Stimulated activated naive CD8-positive, alpha-beta T cell treated with anti-CD3 and anti-CD28 coated beads, Interleukin-15, amount 100 ng/mL, for 72 hours (primary cell): ENCODE results near the gene MBNL2.

ENCODE experiments used
- ATAC-seq: fragments of 150-1000 bp; cut with Tn5 transposase; 2 replicates; pipeline ENCODE4 v1.10.0; 2021; ENCODE audit warnings: mild to moderate bottlenecking, moderate library complexity
- DNase-seq, 2 donors: peaks; one replicate each; pipeline ENCODE4 v3.0.0; 2021 to 2022
- H3K27ac Mint-ChIP-seq, 2 donors: one replicate each; pipeline ENCODE4 v1.8.0; 2022; ENCODE audit warnings: mild to moderate bottlenecking in 2 of 2, mixed read lengths in 2 of 2, moderate library complexity in 2 of 2
- H3K27me3 Mint-ChIP-seq: one replicate; pipeline ENCODE4 v1.8.0; 2022; ENCODE audit warnings: mixed read lengths
- H3K4me1 Mint-ChIP-seq: one replicate; pipeline ENCODE4 v1.8.0; 2022; ENCODE audit warnings: mild to moderate bottlenecking, mixed read lengths
- H3K4me3 Mint-ChIP-seq, 2 donors: one replicate each; pipeline ENCODE4 v1.8.0; 2022; ENCODE audit warnings: mild to moderate bottlenecking in 2 of 2, mixed read lengths in 2 of 2, moderate library complexity in 1 of 2
- H3K9me3 Mint-ChIP-seq, 2 donors: one replicate each; pipeline ENCODE4 v1.8.0; 2022; ENCODE audit warnings: mixed read lengths in 2 of 2

MBNL2 gene

DNA sequence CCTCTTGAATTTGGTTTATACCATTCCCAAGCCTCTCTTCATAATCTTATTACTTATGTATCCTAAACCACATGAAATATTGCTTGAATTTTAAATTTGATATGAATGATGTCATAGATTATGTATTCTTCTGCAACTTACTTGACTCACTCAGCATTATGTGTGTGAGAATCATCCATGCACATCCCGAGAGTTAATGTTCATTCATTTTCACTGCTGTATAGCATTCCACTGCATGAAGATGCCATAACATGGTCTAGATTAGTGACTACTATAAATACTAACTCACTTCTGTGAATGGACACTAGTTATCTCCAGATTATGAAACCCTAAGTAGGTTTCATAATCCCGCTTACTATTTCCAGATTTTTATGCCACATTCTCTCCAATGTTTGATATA, 186.8 kb downstream of the MBNL2 start:
- H3K4me1 Mint-ChIP-seq: no peaks in the 10 kb centered on the region
- no peak for DNase-seq

GRCh38 chr13:97411984-97412383, 189.9 kb downstream of the MBNL2 start:
- Mint-ChIP-seq H3K27ac (no peak overlapping the region), H3K9me3 (no peaks in the 10 kb centered on the region), H3K4me3 (no peak overlapping the region), H3K4me1 (no peaks in the 10 kb centered on the region), H3K27me3 (no peaks in the 10 kb centered on the region)
- no peak for DNase-seq
- no peak for ATAC-seq

More for the DNA sequence above, 186.8 kb downstream of the MBNL2 start:
- ATAC-seq: no peak
- Mint-ChIP-seq H3K4me3 (no peak overlapping the region), H3K27me3 (peaks cover 8% of the 10 kb centered on the region), H3K9me3 (no peaks in the 10 kb centered on the region), H3K27ac (no peak overlapping the region)

DNA sequence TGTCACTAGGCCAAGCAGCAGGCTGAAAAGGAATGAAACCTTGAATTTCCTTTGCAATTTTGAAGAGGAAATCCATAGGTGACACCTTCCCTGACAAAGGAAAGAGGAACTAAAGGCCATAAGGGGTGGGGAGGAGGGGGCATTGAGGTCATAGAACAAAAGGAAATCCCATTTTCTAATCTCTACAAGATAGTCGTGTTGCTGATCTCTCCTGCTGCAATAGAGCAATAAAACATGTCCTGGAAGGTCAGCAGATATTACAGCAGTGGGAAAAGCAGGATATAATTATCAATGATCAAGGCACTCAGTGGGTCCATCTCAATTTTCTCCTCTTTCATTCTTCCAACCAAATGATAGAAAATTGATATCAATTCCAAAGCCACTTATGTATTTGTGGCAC, 191.6 kb downstream of the MBNL2 start:
- H3K4me3 Mint-ChIP-seq: no peak overlapping the region
- H3K4me1 Mint-ChIP-seq: no peaks in the 10 kb centered on the region
- ATAC-seq (no peak), DNase-seq (no peak)
- H3K9me3 Mint-ChIP-seq: no peaks in the 10 kb centered on the region
- H3K27me3 Mint-ChIP-seq: no peaks in the 10 kb centered on the region
- no peak overlapping the region for H3K27ac Mint-ChIP-seq

GRCh38 chr13:97414392-97414791, 192.3 kb downstream of the MBNL2 start:
- Mint-ChIP-seq H3K9me3 (no peaks in the 10 kb centered on the region), H3K27me3 (no peaks in the 10 kb centered on the region)

DNA sequence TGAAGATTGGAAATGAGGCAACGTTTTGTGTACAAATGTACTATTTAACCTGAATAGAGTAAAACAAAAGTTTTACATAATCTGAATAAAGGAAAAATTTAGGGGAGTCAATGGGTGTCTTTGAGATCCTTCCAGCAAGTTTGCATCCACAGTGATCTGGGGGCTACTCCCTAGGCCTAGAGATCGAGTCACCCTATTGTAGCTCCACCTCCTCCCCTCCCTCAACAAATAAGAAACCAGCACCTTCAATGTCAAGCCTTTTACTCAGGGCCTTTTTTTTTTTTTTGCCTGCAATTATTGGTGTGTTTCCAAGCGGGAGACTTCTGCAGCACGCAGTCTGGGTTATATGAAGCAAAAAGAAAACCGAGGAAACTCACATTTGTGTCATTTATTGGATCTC, 195.6 kb downstream of the MBNL2 start:
- H3K9me3 Mint-ChIP-seq: no peaks in the 10 kb centered on the region
- H3K27me3 Mint-ChIP-seq: no peaks in the 10 kb centered on the region
- H3K4me3 Mint-ChIP-seq: no peak overlapping the region
- no peak for ATAC-seq
- H3K4me1 Mint-ChIP-seq: no peaks in the 10 kb centered on the region
- DNase-seq: no peak
- H3K27ac Mint-ChIP-seq: no peak overlapping the region

More at GRCh38 chr13:97414392-97414791, 192.3 kb downstream of the MBNL2 start:
- Mint-ChIP-seq H3K27ac (no peak overlapping the region), H3K4me3 (no peak overlapping the region), H3K4me1 (no peaks in the 10 kb centered on the region)
- no peak for DNase-seq
- ATAC-seq: no peak

GRCh38 chr13:97422118-97423054, 200.3 kb downstream of the MBNL2 start:
- peaks cover 7% of the 10 kb centered on the region for H3K27me3 Mint-ChIP-seq
- H3K9me3 Mint-ChIP-seq: no peaks in the 10 kb centered on the region
- no peak overlapping the region for H3K4me3 Mint-ChIP-seq
- no peaks in the 10 kb centered on the region for H3K4me1 Mint-ChIP-seq
- DNase-seq: no peak
- H3K27ac Mint-ChIP-seq: no peak overlapping the region
- no peak for ATAC-seq

DNA sequence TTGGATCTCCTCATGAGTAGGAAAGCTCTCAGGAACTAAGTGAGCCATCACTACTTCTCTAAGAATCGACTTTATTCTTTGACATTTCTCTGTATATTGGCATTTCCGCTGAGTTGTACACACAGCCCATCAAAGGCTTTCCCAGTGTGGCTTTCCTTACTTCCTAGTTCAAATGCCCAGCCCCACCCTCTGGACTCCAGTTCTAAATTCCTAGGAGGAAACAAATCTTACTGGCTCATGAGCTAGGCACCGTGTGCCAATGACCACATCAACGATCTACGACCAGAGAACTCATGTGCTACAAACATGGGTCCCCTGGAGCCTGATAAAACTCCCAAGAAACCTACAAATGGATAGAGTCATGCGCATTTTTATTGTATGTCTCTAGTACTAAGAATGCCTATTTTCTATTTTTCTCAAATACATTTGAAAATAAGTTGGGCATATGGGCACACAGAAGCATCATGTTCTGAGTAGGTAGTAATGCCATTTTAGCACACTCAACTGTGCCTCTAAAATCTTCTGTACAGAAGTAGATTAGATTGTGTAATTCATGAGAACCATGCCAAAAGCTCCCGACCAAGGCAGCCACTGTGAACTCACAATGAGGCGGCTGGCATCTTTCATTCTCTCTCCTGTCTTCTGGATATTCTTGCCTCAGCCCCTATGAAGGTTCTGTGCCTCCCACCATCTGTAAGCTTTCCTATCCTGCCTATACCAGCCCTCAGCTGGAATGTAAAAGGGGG, 201.3 kb downstream of the MBNL2 start:
- no peak for ATAC-seq
- no peak for DNase-seq
- H3K27me3 Mint-ChIP-seq: peaks cover 7% of the 10 kb centered on the region
- H3K4me3 Mint-ChIP-seq: no peak overlapping the region
- no peak overlapping the region for H3K27ac Mint-ChIP-seq
- no peaks in the 10 kb centered on the region for H3K4me1 Mint-ChIP-seq
- no peaks in the 10 kb centered on the region for H3K9me3 Mint-ChIP-seq

DNA sequence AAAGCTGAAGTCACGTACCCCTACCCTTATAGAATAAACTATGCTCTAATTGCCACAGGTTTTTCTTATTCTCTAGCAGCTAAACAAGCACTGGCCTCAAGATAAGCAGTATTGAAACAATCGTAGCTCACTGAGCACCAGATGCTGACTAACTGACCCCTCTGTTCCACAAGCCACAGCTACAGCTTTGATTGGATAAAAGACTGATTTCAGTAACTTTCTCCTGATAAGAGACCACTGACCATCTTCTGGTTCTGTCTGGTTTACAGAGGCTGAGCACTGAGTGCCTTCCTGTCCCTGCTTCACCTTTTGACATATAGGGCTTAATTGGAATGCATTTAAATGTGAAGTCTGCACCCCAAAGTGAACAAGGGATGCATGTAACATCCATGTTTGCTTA, 203.5 kb downstream of the MBNL2 start:
- no peak overlapping the region for H3K4me3 Mint-ChIP-seq
- no peak overlapping the region for H3K27ac Mint-ChIP-seq
- DNase-seq (no peak), ATAC-seq (no peak)
- H3K4me1 Mint-ChIP-seq: no peaks in the 10 kb centered on the region
- H3K9me3 Mint-ChIP-seq: no peaks in the 10 kb centered on the region
- peaks cover 7% of the 10 kb centered on the region for H3K27me3 Mint-ChIP-seq

GRCh38 chr13:97426695-97427094, 204.6 kb downstream of the MBNL2 start:
- ATAC-seq (no peak), DNase-seq (no peak)
- Mint-ChIP-seq H3K27ac (no peak overlapping the region), H3K9me3 (no peaks in the 10 kb centered on the region), H3K27me3 (peaks cover 7% of the 10 kb centered on the region), H3K4me1 (peaks cover 8% of the 10 kb centered on the region), H3K4me3 (no peak overlapping the region)

DNA sequence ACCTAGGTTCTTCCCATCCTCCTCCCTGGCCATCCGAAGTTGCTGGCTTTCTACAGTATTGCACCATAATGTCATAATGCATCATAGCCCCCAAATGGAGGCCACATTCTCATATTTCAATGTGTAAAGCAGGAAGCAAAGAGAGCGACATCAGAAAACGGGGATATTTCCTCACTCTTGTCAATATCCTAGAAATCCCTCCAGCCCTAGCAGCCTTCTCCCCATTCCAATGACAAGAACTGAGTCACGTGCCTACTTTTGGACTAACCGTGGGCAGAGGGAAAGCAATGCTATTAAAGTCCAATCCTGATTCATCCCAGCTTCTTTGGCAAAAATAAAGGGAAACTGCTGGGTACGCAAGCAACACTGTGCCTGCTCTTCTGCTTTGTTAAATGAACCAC, 207.5 kb downstream of the MBNL2 start:
- no peak for DNase-seq
- Mint-ChIP-seq H3K4me3 (no peak overlapping the region), H3K9me3 (no peaks in the 10 kb centered on the region)

GRCh38 chr13:97430296-97430695, 208.2 kb downstream of the MBNL2 start:
- DNase-seq (no peak), ATAC-seq (no peak)
- Mint-ChIP-seq H3K27me3 (no peaks in the 10 kb centered on the region), H3K27ac (no peak overlapping the region), H3K4me1 (peaks cover 13% of the 10 kb centered on the region), H3K9me3 (no peaks in the 10 kb centered on the region), H3K4me3 (no peak overlapping the region)

More for the DNA sequence above, 207.5 kb downstream of the MBNL2 start:
- H3K4me1 Mint-ChIP-seq: peaks cover 13% of the 10 kb centered on the region
- no peak overlapping the region for H3K27ac Mint-ChIP-seq
- no peaks in the 10 kb centered on the region for H3K27me3 Mint-ChIP-seq
- no peak for ATAC-seq

DNA sequence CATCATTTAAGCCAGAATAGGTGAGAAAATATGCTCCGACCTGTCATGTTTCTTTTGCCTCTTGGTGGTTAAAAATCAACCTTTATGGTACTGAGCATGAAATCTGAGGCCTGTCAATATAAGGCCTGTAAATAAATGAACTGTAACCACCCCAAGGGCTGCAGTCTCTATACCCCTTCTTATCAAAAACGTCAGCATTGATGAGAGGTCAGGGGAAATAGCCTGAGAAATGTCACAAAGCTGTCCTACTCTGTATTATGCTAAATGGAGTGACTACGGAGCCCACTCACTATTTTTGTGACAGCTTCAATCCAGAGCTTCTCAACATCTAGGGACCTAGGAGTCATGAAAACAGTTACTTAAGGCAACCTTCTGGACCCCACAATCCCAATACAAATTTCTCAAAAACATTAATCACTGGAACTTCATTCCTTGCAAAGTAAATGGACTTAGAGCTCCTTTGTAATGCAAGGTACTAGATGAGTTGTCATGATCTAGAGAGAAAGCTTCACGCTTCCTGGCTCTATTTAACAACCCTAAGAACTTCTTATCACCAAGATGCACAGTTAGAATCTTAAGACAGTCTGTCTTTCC, 209.1 kb downstream of the MBNL2 start:
- peak overlapping the region; percentile 97 to 100 for H3K4me3 Mint-ChIP-seq
- H3K9me3 Mint-ChIP-seq: no peaks in the 10 kb centered on the region
- H3K27me3 Mint-ChIP-seq: no peaks in the 10 kb centered on the region
- ATAC-seq: no peak
- no peak for DNase-seq
- H3K27ac Mint-ChIP-seq: no peak overlapping the region
- peaks cover 21% of the 10 kb centered on the region for H3K4me1 Mint-ChIP-seq

DNA sequence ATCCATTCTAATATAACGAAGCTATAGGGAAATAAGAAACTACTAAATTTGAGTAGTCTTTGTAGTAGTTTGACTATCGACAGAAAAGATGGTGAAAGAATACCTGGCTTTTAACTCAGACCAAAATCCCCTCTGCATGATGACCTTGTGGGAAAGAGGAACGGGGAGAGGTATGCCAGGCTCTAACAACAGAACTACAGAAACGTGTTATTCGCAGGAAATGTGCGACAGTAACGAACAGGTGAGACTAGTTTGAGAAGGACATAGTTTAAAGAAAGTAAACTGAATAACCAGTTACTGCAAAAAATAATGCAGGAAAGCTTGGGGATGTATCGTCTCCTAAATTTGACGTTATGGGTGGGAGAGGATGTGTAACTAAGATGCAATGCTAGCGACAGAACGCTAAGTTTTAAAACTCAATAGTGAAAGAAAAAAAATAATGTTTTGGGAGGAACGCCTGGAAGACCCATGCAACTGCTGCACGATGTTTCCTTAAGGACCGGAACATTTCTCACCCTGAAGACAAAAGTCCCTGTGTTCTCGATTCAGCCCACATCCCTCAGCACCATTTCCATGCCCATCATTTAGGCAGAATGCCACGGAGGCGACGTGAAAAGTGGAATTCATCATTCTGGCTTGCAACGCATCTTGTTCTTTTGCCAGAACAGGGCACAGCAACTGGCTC, 210.2 kb downstream of the MBNL2 start:
- no peaks in the 10 kb centered on the region for H3K27me3 Mint-ChIP-seq
- no peaks in the 10 kb centered on the region for H3K9me3 Mint-ChIP-seq
- ATAC-seq (no peak), DNase-seq (no peak)
- peak overlapping the region; percentile 84 to 93 for H3K27ac Mint-ChIP-seq
- H3K4me3 Mint-ChIP-seq: peak overlapping the region; percentile 97 to 100
- H3K4me1 Mint-ChIP-seq: peaks cover 27% of the 10 kb centered on the region

DNA sequence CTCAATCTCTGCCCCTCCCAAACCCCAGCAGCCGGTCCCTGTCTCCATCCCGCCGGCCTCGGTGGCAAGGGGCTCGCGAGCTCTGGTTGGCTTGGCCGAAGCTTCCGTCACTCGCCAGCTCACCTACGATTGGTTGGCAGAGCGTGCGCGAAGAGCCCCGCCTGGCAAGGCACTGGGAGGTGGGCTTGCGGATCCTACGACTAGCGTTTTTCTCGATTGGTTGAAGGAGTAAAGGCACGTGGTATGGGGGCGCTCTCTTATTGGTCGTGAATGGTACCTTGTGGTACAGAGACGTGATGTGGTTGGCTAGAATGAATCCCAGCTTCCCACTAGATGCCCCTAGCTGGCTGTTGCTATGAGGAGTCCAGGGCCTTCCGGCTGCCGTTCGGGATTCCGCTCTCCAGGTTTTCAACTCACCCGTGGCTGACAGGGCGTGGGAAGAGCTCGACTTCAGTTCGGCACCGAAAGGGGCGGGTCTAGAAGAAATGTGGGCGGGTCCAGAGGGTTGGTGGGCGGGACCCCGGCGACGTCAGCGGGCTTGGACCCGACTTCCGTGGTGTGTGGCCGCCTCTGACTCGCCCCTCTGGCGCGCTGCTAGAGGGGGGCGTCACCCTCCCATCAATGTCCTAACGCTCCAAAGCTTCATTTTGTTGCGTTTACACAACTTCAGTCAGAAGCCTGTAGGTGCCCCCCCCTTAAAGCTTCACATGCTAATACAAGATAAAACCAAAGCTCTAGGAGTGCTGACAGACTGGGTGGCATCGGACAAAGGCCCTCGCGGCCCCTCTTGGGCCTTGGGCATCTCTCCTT, 211.0 kb downstream of the MBNL2 start:
- Mint-ChIP-seq H3K27me3 (no peaks in the 10 kb centered on the region), H3K4me3 (peak overlapping the region; percentile 97 to 100), H3K27ac (peak overlapping the region; percentile 99 to 100), H3K4me1 (peaks cover 27% of the 10 kb centered on the region), H3K9me3 (no peaks in the 10 kb centered on the region)
- peak; percentile 99 for DNase-seq
- peak; percentile 90 for ATAC-seq
